GM23338 (cell line): Measurements from ENCODE around the gene PGAP3. TPM values are rescaled to one million over a fixed set of nuclear protein-coding genes. Genes with fewer than 3 reads are reported as not detected.

ENCODE experiments used
- ATAC-seq: fragments of 200-7000 bp; cut with Tn5 transposase; 3 replicates; pipeline ENCODE4 v1.9.1; 2020
- DNase-seq: peaks from one replicate; pipeline ENCODE4 v3.0.0-alpha.2; 2015; ENCODE audit warnings: low spot score
- H2AFZ ChIP-seq: fragments of 200-600 bp; sonication (generic); 2 replicates; pipeline ENCODE4 v1.8.0; 2016; ENCODE audit warnings: antibody characterized with exemption, mild to moderate bottlenecking, moderate library complexity
- H3F3A ChIP-seq: fragments of 200-600 bp; sonication (generic); replicated peaks from 2 replicates; pipeline ENCODE4 v1.8.0; 2017; ENCODE audit warnings: antibody characterized with exemption, mixed run types, low read depth
- H3K27ac ChIP-seq: fragments of 200-600 bp; sonication (generic); 2 replicates; pipeline ENCODE4 v1.6.1; 2016; ENCODE audit warnings: low read depth
- H3K27me3 ChIP-seq: fragments of 200-600 bp; sonication (generic); 2 replicates; pipeline ENCODE4 v1.8.0; 2016; ENCODE audit warnings: mild to moderate bottlenecking, mixed run types, moderate library complexity; ENCODE audit not compliant: insufficient read depth
- H3K36me3 ChIP-seq: fragments of 200-600 bp; sonication (generic); 2 replicates; pipeline ENCODE4 v1.8.0; 2016; ENCODE audit warnings: mild to moderate bottlenecking; ENCODE audit not compliant: insufficient read depth
- H3K4me1 ChIP-seq: fragments of 200-600 bp; sonication (generic); 2 replicates; pipeline ENCODE4 v1.8.0; 2016; ENCODE audit warnings: mild to moderate bottlenecking, moderate library complexity; ENCODE audit not compliant: insufficient read depth
- H3K4me2 ChIP-seq: fragments of 200-600 bp; sonication (generic); 2 replicates; pipeline ENCODE4 v1.7.1; 2017; ENCODE audit warnings: mixed run types
- H3K4me3 ChIP-seq: fragments of 200-600 bp; sonication (generic); 2 replicates; pipeline ENCODE4 v1.6.1; 2016; ENCODE audit warnings: mixed run types
- H3K79me2 ChIP-seq: fragments of 200-600 bp; sonication (generic); replicated peaks from 2 replicates; pipeline ENCODE4 v1.8.0; 2017; ENCODE audit warnings: mild to moderate bottlenecking; ENCODE audit not compliant: insufficient read depth
- H3K9me2 ChIP-seq: fragments of 200-600 bp; sonication (generic); 2 replicates; pipeline ENCODE4 v1.8.0; 2017; ENCODE audit not compliant: insufficient read depth
- H4K20me1 ChIP-seq: fragments of 200-600 bp; sonication (generic); replicated peaks from 2 replicates; pipeline ENCODE4 v1.8.0; 2017; ENCODE audit warnings: mild to moderate bottlenecking; ENCODE audit not compliant: insufficient read depth
- H3K27ac Mint-ChIP-seq: 2 replicates; pipeline ENCODE4 v1.8.0; 2020; ENCODE audit warnings: inconsistent platforms, mild to moderate bottlenecking, moderate library complexity, mixed read lengths
- H3K27me3 Mint-ChIP-seq: 3 replicates; pipeline ENCODE4 v1.8.0; 2022; ENCODE audit warnings: low read depth, mild to moderate bottlenecking, moderate library complexity, mixed read lengths, inconsistent platforms; ENCODE audit not compliant: insufficient read depth, poor library complexity
- H3K36me3 Mint-ChIP-seq: 3 replicates; pipeline ENCODE4 v1.8.0; 2021; ENCODE audit warnings: low read depth, mild to moderate bottlenecking, inconsistent platforms, moderate library complexity, mixed read lengths
- H3K4me1 Mint-ChIP-seq: 3 replicates; pipeline ENCODE4 v1.8.0; 2020; ENCODE audit warnings: mild to moderate bottlenecking, inconsistent platforms, mixed read lengths
- H3K4me3 Mint-ChIP-seq: 3 replicates; pipeline ENCODE4 v1.8.0; 2021; ENCODE audit warnings: moderate library complexity, mild to moderate bottlenecking, inconsistent platforms, mixed read lengths
- H3K9me3 Mint-ChIP-seq: 3 replicates; pipeline ENCODE4 v1.8.0; 2020; ENCODE audit warnings: moderate library complexity, mild to moderate bottlenecking, inconsistent platforms, mixed read lengths
- CREB1 ChIP-seq: fragments of 250-450 bp; sonication (Bioruptor Pico); IDR thresholded peaks from 2 replicates; pipeline ENCODE4 v1.5.0; 2020; ENCODE audit warnings: low read depth, mild to moderate bottlenecking, moderate library complexity
- CTCF ChIP-seq, 2 experiments: fragments of 200-600 bp in 1 of 2; sonication (generic) in 1 of 2; conservative IDR thresholded peaks; 2 replicates each; pipeline versions ENCODE4 v1.5.1 to v1.6.1; 2016 to 2017; ENCODE audit warnings: antibody characterized with exemption in 2 of 2, low read depth in 2 of 2, mild to moderate bottlenecking in 2 of 2, moderate library complexity in 1 of 2
- EZH2 ChIP-seq: fragments of 200-600 bp; sonication (generic); IDR thresholded peaks from one replicate; pipeline ENCODE4 v1.8.0; 2017; ENCODE audit warnings: antibody characterized with exemption, mild to moderate bottlenecking, low read depth; ENCODE audit not compliant: unreplicated experiment
- EZH2phosphoT487 ChIP-seq: fragments of 200-600 bp; sonication (generic); IDR thresholded peaks from one replicate; pipeline ENCODE4 v1.8.1; 2018; ENCODE audit warnings: antibody characterized with exemption; ENCODE audit not compliant: unreplicated experiment
- JUNB ChIP-seq: IDR thresholded peaks from one replicate; pipeline ENCODE4 v1.6.1; 2016; ENCODE audit warnings: antibody characterized with exemption; ENCODE audit not compliant: unreplicated experiment
- NANOG ChIP-seq: IDR thresholded peaks from 2 replicates; pipeline ENCODE4 v1.6.1; 2016; ENCODE audit warnings: antibody characterized with exemption, borderline replicate concordance
- POLR2AphosphoS5 ChIP-seq: IDR thresholded peaks from 2 replicates; pipeline ENCODE4 v1.6.1; 2016; ENCODE audit warnings: antibody characterized with exemption, low read depth
- REST ChIP-seq: IDR thresholded peaks from one replicate; pipeline ENCODE4 v1.6.1; 2018; ENCODE audit warnings: antibody characterized with exemption; ENCODE audit not compliant: unreplicated experiment
- STAT1 ChIP-seq: IDR thresholded peaks from one replicate; pipeline ENCODE4 v1.6.1; 2016; ENCODE audit warnings: antibody characterized with exemption; ENCODE audit not compliant: unreplicated experiment
- ZNF114 ChIP-seq: fragments of 250-450 bp; sonication (Bioruptor Pico); IDR thresholded peaks from 2 replicates; pipeline ENCODE4 v1.5.0; 2020; ENCODE audit warnings: mild to moderate bottlenecking, moderate library complexity
- ZNF331 ChIP-seq: fragments of 250-450 bp; sonication (Bioruptor Pico); IDR thresholded peaks from 2 replicates; pipeline ENCODE4 v1.5.0; 2020; ENCODE audit warnings: low read depth, mild to moderate bottlenecking, moderate library complexity
- ZNF462 ChIP-seq: fragments of 250-450 bp; sonication (Bioruptor Pico); IDR thresholded peaks from 2 replicates; pipeline ENCODE4 v1.5.0; 2020; ENCODE audit warnings: mild to moderate bottlenecking, moderate library complexity
- polyA plus RNA-seq: library from polyadenylated mRNA; unstranded; fragments of >200 nt; fragmentation: Nextera tagmentation; extraction: Ambion mirVana; gene quantifications from 2 replicates; pipeline ENCODE4 v1.2.1, GENCODE V29; 2016
- total RNA-seq: library from RNA; depleted of rRNA; stranded (reverse); fragments of >200 nt; shearing (Covaris generic); gene quantifications from 2 replicates; pipeline ENCODE4 v1.2.3, GENCODE V29; 2014
- TF ChIP-seq, protein P1 (sequence below): IDR thresholded peaks from 2 replicates; pipeline ENCODE4 v1.6.1; 2016; ENCODE audit warnings: antibody characterized with exemption

Gene PGAP3
- total and polyA plus RNA-seq, 2 experiments from 2014 or later: 7.0 to 10.7 TPM

- no peak overlapping the region for H3K27ac Mint-ChIP-seq
- Histone ChIP-seq H2AFZ (no peak overlapping the region), H3F3A (peaks cover 40% of the 10 kb centered on the region), H3K79me2 (no peaks in the 10 kb centered on the region), H4K20me1 (peaks cover 6% of the 10 kb centered on the region; the same call in 1 of the 2 replicates), H3K9me2 (no peaks in the 10 kb centered on the region), H3K4me2 (no peak overlapping the region), H3K27ac (no peak overlapping the region), H3K4me1 (peaks cover 13% of the 10 kb centered on the region), H3K4me3 (no peak overlapping the region), H3K36me3 (peaks cover 15% of the 10 kb centered on the region; the same call in 1 of the 2 replicates), H3K27me3 (no peaks in the 10 kb centered on the region)
- no peak for TF ChIP-seq NANOG
- no peak for TF ChIP-seq JUNB
- no peak for TF ChIP-seq POLR2AphosphoS5
- TF ChIP-seq, protein P1, sequence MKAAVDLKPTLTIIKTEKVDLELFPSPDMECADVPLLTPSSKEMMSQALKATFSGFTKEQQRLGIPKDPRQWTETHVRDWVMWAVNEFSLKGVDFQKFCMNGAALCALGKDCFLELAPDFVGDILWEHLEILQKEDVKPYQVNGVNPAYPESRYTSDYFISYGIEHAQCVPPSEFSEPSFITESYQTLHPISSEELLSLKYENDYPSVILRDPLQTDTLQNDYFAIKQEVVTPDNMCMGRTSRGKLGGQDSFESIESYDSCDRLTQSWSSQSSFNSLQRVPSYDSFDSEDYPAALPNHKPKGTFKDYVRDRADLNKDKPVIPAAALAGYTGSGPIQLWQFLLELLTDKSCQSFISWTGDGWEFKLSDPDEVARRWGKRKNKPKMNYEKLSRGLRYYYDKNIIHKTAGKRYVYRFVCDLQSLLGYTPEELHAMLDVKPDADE: no peak
- TF ChIP-seq EZH2phosphoT487: no peak
- TF ChIP-seq REST: no peak
- no peak for TF ChIP-seq CTCF (conservative IDR thresholded peaks at IDR 0.05; ENCODE audit: low read depth in 2 of 2)
- TF ChIP-seq ZNF462 (CRISPR knock-in tag): no peak
- no peak for TF ChIP-seq ZNF331 (CRISPR knock-in tag)
- TF ChIP-seq EZH2: no peak
- no peak for TF ChIP-seq CREB1 (CRISPR knock-in tag)
- TF ChIP-seq STAT1: no peak
- TF ChIP-seq ZNF114 (CRISPR knock-in tag): no peak
- no peak overlapping the region for H3K4me3 Mint-ChIP-seq
- DNase-seq (no peak), ATAC-seq (no peak)
- H3K36me3 Mint-ChIP-seq: peaks cover 84% of the 10 kb centered on the region
- no peaks in the 10 kb centered on the region for H3K9me3 Mint-ChIP-seq
- H3K27me3 Mint-ChIP-seq: peaks cover 31% of the 10 kb centered on the region
- peaks cover 24% of the 10 kb centered on the region for H3K4me1 Mint-ChIP-seq
Observed at GRCh38 chr17:39724731-39725130, 36.9 kb upstream of the PGAP3 start.
